ENCODE data around the gene RHOH.

RHOH gene

DNA sequence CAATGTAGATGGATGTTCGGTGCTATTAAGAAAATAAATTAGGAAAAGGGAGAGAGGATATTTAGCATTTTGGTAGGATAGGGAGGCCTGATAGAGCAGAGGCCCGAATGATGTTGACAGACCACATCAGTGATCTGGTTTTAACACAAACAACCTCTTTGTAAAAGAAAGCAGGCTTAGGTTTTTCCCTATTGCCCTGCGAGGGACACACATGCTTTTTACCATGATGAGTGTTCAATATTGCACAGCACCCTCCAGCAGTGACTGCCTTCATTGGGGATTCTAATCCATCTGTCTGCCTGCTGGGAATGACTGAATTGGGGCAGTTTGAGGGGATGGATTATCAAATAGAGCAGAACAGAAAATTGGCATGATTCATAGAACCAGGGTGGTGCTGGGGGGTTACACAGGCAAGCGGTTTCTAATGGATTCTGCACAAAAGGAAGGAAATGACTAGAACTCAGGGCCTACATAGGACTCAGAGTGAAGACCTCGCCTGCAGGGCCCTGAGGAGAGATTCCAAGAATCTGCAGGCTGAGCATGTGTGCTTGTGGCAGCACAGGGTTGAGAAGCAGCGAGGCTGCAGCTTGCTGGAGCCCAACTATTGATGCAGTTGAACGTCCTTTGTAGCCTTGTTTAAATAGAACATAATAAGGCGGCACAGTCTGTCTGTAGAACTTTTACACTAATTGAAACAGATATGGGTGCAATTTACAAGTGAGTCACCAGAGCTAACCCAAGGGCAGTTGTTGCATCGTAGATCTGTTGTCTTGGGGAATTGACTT lies 58.0 kb downstream of the RHOH start:
- H3K9ac ChIP-seq (ENCODE audit: low read depth, low read length) = no peak overlapping the region
- no peaks in the 10 kb centered on the region for H3K9me3 ChIP-seq (ENCODE audit: insufficient read depth, low read depth, low read length)
- WGBS = 71% methylated on average over 8 of the region's 9 CpGs
- no peaks in the 10 kb centered on the region for H3K36me3 ChIP-seq (ENCODE audit: insufficient read depth, low read length)
- no peak overlapping the region for H3K27ac ChIP-seq (ENCODE audit: low read depth, low read length)
- H3K27me3 ChIP-seq (ENCODE audit: insufficient read depth, low read length) = no peaks in the 10 kb centered on the region
- H3K4me1 ChIP-seq (ENCODE audit: insufficient read depth, low read length) = peaks cover 6% of the 10 kb centered on the region; the same call in 1 of the 2 replicates
- H3K4me3 ChIP-seq (ENCODE audit: low read length) = no peak overlapping the region

DNA sequence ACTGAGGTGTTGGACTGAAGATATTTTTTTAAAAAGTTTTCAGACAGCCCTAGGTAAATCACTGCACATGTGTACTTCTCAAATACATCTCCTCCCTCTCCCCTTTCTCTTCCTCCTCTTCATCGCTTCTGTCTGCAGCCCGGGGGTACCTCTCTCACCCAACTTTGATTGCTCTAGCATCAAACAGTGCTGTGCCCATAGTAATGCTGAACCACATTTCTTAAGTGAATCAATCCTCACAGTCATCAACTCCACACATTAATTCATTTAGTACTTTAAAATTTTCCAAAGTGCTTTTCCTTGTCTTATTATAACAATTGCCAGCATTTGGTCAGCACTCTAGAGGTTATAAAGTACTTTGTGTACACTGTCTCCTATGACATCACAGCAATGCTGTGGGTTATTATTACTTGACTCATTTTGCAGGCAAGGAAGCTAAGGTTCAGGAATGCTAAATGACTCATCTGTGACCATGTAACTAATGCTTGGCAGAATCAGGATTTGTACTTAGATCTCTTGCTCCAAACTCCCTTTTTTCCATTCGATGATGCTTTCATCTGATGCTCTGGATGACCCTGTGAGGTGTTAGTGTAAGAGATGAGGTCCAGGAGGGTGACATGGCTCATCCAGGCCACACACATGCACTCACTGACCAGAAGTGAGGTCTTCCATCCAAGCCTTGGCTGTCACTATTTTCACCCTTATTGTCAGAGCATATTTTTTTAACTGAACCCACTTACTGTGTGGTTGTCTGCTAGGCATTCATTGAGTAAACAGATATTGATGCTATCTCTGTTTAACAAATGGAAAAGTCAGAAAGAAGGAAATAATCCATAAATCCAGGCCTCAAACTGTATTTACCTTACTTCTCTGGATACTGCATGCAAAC lies 58.8 kb downstream of the RHOH start:
- Histone ChIP-seq H3K36me3 (ENCODE audit: insufficient read depth, low read length) (no peaks in the 10 kb centered on the region), H3K9me3 (ENCODE audit: insufficient read depth, low read depth, low read length) (no peaks in the 10 kb centered on the region), H3K9ac (ENCODE audit: low read depth, low read length) (no peak overlapping the region), H3K4me3 (ENCODE audit: low read length) (no peak overlapping the region), H3K27me3 (ENCODE audit: insufficient read depth, low read length) (no peaks in the 10 kb centered on the region), H3K27ac (ENCODE audit: low read depth, low read length) (no peak overlapping the region), H3K4me1 (ENCODE audit: insufficient read depth, low read length) (peaks cover 6% of the 10 kb centered on the region; the same call in 1 of the 2 replicates)
- WGBS = 97% methylated on average over 3 of the region's 3 CpGs

DNA sequence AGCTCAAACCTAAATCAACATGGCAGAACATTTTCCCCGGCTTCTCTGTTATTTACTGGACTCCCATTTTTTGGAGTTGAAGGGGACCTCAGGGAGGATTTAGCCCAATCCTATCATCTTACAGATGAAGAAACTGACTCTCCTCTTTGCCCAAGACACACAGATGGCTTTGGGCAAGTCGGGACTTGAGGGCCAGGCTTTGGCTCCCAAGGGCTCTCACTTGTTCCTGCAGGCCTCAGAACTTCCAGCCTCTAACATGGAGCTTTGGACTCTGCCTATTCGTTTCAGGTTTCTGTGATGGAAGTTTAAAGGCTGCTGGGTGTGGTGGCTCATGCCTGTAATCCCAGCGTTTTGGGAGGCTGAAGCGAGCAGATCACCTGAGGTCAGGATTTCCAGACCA lies 59.5 kb downstream of the RHOH start:
- 88% methylated on average over 5 of the region's 5 CpGs for WGBS
- Histone ChIP-seq H3K36me3 (ENCODE audit: insufficient read depth, low read length) (no peaks in the 10 kb centered on the region), H3K27me3 (ENCODE audit: insufficient read depth, low read length) (no peaks in the 10 kb centered on the region), H3K9ac (ENCODE audit: low read depth, low read length) (no peak overlapping the region), H3K9me3 (ENCODE audit: insufficient read depth, low read depth, low read length) (no peaks in the 10 kb centered on the region), H3K27ac (ENCODE audit: low read depth, low read length) (no peak overlapping the region), H3K4me3 (ENCODE audit: low read length) (no peak overlapping the region), H3K4me1 (ENCODE audit: insufficient read depth, low read length) (peaks cover 6% of the 10 kb centered on the region; the same call in 1 of the 2 replicates)

DNA sequence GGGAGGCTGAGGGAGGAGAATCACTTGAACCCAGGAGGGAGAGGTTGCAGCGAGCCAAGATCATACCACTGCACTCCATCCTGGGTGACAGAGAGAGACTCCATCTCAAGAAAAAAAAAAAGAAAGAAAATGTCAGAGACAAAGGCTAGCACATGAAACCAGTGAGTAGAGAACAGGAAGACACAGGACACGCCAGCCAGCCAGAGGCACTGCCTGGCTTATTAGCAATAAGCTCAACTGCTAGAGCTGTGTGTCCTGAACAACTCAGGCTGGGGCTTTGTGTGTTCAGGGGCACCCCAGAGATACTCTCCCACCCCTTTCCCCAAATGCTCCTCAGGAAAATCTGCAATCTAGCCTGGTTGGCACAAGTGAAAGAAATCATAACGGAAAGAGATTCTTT lies 60.0 kb downstream of the RHOH start:
- Histone ChIP-seq H3K4me3 (ENCODE audit: low read length) (no peak overlapping the region), H3K9me3 (ENCODE audit: insufficient read depth, low read depth, low read length) (no peaks in the 10 kb centered on the region), H3K27ac (ENCODE audit: low read depth, low read length) (no peak overlapping the region), H3K36me3 (ENCODE audit: insufficient read depth, low read length) (no peaks in the 10 kb centered on the region), H3K9ac (ENCODE audit: low read depth, low read length) (no peak overlapping the region), H3K27me3 (ENCODE audit: insufficient read depth, low read length) (no peaks in the 10 kb centered on the region), H3K4me1 (ENCODE audit: insufficient read depth, low read length) (peaks cover 6% of the 10 kb centered on the region; the same call in 1 of the 2 replicates)
- 97% methylated on average over 2 of the region's 3 CpGs for WGBS

DNA sequence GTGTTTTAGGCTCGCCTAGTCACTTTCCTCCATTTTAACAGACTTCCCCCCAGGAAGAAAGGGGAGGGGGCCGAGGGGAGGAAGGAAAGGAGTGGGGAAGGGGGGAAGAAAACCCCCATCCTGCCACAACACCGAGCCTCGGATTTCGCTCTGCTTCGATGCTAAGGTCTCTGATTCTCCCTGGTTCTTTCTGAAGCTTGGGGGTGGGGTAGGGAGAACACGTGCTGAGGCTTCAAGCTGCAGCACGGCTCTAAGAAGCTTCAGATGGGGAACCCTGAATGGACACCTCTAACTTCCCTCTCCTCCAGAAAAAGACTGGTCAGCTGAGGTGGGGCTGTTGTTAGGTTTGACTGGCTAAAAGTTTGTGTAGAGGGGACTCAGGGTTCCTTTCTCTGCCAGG lies 61.8 kb downstream of the RHOH start:
- Histone ChIP-seq H3K4me3 (ENCODE audit: low read length) (no peak overlapping the region), H3K9me3 (ENCODE audit: insufficient read depth, low read depth, low read length) (no peaks in the 10 kb centered on the region), H3K27ac (ENCODE audit: low read depth, low read length) (no peak overlapping the region), H3K36me3 (ENCODE audit: insufficient read depth, low read length) (no peaks in the 10 kb centered on the region), H3K4me1 (ENCODE audit: insufficient read depth, low read length) (peaks cover 6% of the 10 kb centered on the region; the same call in 1 of the 2 replicates), H3K9ac (ENCODE audit: low read depth, low read length) (no peak overlapping the region), H3K27me3 (ENCODE audit: insufficient read depth, low read length) (no peaks in the 10 kb centered on the region)
- WGBS = 85% methylated on average over 6 of the region's 8 CpGs

GRCh38 chr4:40261231-40262076 lies 64.6 kb downstream of the RHOH start:
- 81% methylated on average over 9 of the region's 9 CpGs for WGBS
- Histone ChIP-seq H3K4me1 (ENCODE audit: insufficient read depth, low read length) (peaks cover 4% of the 10 kb centered on the region; the same call in 1 of the 2 replicates), H3K9me3 (ENCODE audit: insufficient read depth, low read depth, low read length) (no peaks in the 10 kb centered on the region), H3K9ac (ENCODE audit: low read depth, low read length) (no peak overlapping the region), H3K4me3 (ENCODE audit: low read length) (no peak overlapping the region), H3K27ac (ENCODE audit: low read depth, low read length) (peak overlapping the region; percentile 20; the same call in 1 of the 2 replicates), H3K36me3 (ENCODE audit: insufficient read depth, low read length) (no peaks in the 10 kb centered on the region), H3K27me3 (ENCODE audit: insufficient read depth, low read length) (no peaks in the 10 kb centered on the region)

DNA sequence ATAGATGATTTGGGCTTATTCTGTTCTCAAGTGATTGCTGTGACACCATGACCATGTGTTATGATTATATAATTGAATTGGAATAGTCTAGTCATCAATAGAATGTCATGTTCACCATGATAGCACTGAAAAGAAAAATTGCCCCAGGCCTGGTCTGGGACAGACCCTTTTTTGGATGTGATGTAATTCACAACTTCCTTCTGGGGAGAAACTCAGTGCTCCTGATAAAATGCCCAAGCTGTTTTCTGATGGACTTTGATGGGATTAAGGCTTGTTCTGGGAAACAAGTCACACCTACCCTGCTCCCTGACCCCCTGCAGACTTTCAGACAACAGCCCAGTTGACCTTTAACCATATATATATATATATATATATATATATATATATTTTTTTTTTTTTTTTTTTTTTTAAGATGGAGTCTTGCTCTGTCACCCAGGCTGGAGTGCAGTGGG lies 65.3 kb downstream of the RHOH start:
- Histone ChIP-seq H3K4me1 (ENCODE audit: insufficient read depth, low read length) (peaks cover 4% of the 10 kb centered on the region; the same call in 1 of the 2 replicates), H3K9me3 (ENCODE audit: insufficient read depth, low read depth, low read length) (no peaks in the 10 kb centered on the region), H3K27ac (ENCODE audit: low read depth, low read length) (peak overlapping the region; percentile 20; the same call in 1 of the 2 replicates), H3K9ac (ENCODE audit: low read depth, low read length) (no peak overlapping the region), H3K4me3 (ENCODE audit: low read length) (no peak overlapping the region), H3K27me3 (ENCODE audit: insufficient read depth, low read length) (no peaks in the 10 kb centered on the region), H3K36me3 (ENCODE audit: insufficient read depth, low read length) (no peaks in the 10 kb centered on the region)

DNA sequence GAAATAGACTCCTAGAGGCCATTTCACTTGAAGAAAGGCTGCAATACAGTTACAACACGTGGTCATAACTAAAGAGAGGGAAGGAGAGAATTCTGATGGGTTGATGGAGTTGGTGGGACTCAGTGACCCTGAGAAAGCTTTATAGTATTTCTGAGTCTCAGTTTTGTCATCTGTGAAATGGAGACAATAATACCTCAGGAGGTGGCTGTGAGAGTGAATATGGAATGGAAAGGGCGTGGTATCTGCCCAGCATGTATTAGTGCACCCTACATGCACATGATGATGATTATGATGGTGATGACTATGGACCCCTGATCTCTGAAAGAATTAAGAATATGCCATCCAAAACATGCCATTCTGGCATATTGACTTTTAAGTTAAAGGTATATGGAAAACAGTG lies 66.0 kb downstream of the RHOH start:
- Histone ChIP-seq H3K9me3 (ENCODE audit: insufficient read depth, low read depth, low read length) (no peaks in the 10 kb centered on the region), H3K36me3 (ENCODE audit: insufficient read depth, low read length) (no peaks in the 10 kb centered on the region), H3K4me1 (ENCODE audit: insufficient read depth, low read length) (peaks cover 4% of the 10 kb centered on the region; the same call in 1 of the 2 replicates), H3K27ac (ENCODE audit: low read depth, low read length) (no peak overlapping the region), H3K27me3 (ENCODE audit: insufficient read depth, low read length) (no peaks in the 10 kb centered on the region), H3K9ac (ENCODE audit: low read depth, low read length) (no peak overlapping the region), H3K4me3 (ENCODE audit: low read length) (no peak overlapping the region)
- 94% methylated on average over 2 of the region's 2 CpGs for WGBS

DNA sequence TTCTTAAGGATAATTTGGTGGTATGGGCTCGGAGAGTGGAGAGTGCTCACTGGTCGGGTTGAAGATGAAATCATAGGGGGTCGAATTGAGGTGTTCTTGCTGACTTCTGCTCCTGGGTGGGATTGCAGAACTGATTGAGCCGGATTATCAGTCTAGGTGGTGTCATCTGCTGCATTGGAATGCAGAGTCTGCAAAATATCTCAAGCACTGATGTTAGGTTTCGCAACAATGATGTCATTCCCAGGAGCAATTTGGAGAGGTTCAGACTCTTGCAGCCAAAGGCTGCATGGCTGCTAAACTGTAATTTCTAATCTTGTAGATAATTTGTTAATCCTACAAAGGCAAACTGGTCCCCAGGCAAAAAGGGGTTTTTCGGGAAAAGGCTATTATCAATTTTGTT lies 67.7 kb downstream of the RHOH start:
- H3K27ac ChIP-seq (ENCODE audit: low read depth, low read length) = no peak overlapping the region
- no peak overlapping the region for H3K4me3 ChIP-seq (ENCODE audit: low read length)
- no peaks in the 10 kb centered on the region for H3K27me3 ChIP-seq (ENCODE audit: insufficient read depth, low read length)
- WGBS = 82% methylated on average over 5 of the region's 6 CpGs
- no peaks in the 10 kb centered on the region for H3K36me3 ChIP-seq (ENCODE audit: insufficient read depth, low read length)
- peaks cover 4% of the 10 kb centered on the region; the same call in 1 of the 2 replicates for H3K4me1 ChIP-seq (ENCODE audit: insufficient read depth, low read length)
- H3K9ac ChIP-seq (ENCODE audit: low read depth, low read length) = no peak overlapping the region
- no peaks in the 10 kb centered on the region for H3K9me3 ChIP-seq (ENCODE audit: insufficient read depth, low read depth, low read length)

DNA sequence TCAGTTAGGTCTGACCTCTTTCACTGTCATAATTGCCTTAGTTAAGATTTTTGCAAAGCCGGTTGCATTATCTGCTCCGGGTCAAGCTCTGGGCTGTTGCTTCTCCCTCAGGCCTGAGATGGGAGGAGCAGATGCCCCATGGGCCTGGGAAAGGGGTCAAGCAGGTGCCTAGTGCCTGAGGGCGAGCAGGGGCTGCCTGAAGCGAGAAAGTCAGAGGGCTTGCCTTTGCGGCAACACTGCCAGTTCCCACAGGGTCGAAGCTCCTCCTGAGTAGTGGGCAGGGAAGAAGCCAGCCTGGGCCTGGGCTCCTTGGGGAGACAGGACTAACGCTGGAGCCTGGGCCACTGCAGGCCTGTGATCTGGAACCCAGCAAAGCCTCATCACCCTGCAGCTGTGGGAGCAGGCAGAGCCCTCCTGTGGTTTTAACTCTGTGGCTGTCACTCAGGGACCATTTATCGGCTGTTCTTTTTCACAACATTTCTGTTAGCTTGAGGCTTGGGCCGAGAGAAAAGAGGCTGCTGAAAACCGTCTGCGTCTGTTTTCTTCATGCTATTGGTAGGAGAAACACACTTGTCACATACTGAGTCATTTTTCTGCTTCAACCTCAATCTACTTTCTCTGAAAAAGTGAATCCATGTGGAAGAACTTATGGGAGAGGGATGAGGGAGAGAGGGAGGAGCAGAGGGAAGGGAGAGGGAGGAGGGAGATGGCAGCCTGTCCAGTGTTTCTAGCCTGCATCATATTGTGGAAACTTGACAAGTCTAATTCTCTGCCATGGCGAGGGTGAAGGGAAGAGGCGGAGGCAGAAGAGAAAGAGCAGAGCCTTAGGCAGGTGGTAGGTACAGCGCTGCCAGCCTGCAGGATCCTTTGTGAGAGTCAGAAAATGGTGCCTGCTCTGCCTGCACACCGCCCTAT lies 68.4 kb downstream of the RHOH start:
- H3K4me1 ChIP-seq (ENCODE audit: insufficient read depth, low read length) = peaks cover 4% of the 10 kb centered on the region; the same call in 1 of the 2 replicates
- no peak overlapping the region for H3K27ac ChIP-seq (ENCODE audit: low read depth, low read length)
- WGBS = 77% methylated on average over 15 of the region's 15 CpGs
- H3K9me3 ChIP-seq (ENCODE audit: insufficient read depth, low read depth, low read length) = no peaks in the 10 kb centered on the region
- H3K27me3 ChIP-seq (ENCODE audit: insufficient read depth, low read length) = no peaks in the 10 kb centered on the region
- no peak overlapping the region for H3K9ac ChIP-seq (ENCODE audit: low read depth, low read length)
- H3K36me3 ChIP-seq (ENCODE audit: insufficient read depth, low read length) = no peaks in the 10 kb centered on the region
- H3K4me3 ChIP-seq (ENCODE audit: low read length) = no peak overlapping the region
